ENCODE data around the gene CCL4. TPM values are rescaled to one million over a fixed set of nuclear protein-coding genes. Genes with fewer than 3 reads are reported as not detected.
A peak's percentile ranks its signal among the peaks of the same experiment; 100 is the strongest.

Gene CCL4
- total RNA-seq, 1 experiment from 2014 or later = not detected

GRCh38 chr17:36089888-36090836, 13.5 kb upstream of the CCL4 start, which contains the start of gene CCL3:
Gene CCL3, minus strand, starts transcription at chr17:36090143. Its CDS starts 85 bp downstream, at chr17:36090058.
- no peaks in the 10 kb centered on the region for H4K20me1 ChIP-seq (ENCODE audit: control insufficient read depth, insufficient read depth, insufficient read length)
- H3K23ac ChIP-seq (ENCODE audit: insufficient read length, low read depth, low read length) = no peak within 1 kb of the TSS
- Mint-ChIP-seq H3K36me3 (ENCODE audit: insufficient read depth in 1 of 3, low read depth in 3 of 3) (no peaks in the 10 kb centered on the region), H3K27ac (peak within 1 kb of the TSS in 2 of 3 experiments; percentile 29 to 46; a peak in 2 of 7 replicates), H3K4me1 (peaks cover 11 to 12% of the 10 kb centered on the region in 2 experiments), H3K27me3 (ENCODE audit: low read depth) (peaks cover 8% of the 10 kb centered on the region), H3K9me3 (no peaks in the 10 kb centered on the region), H3K4me3 (no peak within 1 kb of the TSS)
- no peak within 1 kb of the TSS for H2BK12ac ChIP-seq (ENCODE audit: insufficient read length, low read depth, low read length)
- no peak within 1 kb of the TSS for H2BK15ac ChIP-seq (ENCODE audit: low read depth, low read length)
- no peak within 1 kb of the TSS for H3K4me2 ChIP-seq (ENCODE audit: insufficient read depth, insufficient read length, low read length)
- H4K91ac ChIP-seq (ENCODE audit: insufficient read length, low read depth, low read length) = no peak within 1 kb of the TSS
- no peak within 1 kb of the TSS for H2BK20ac ChIP-seq (ENCODE audit: low read depth, low read length, poor library complexity, severe bottlenecking)
- no peaks in the 10 kb centered on the region for H3K27me3 ChIP-seq (ENCODE audit: insufficient read depth, low read length)
- no peak within 1 kb of the TSS for H3K9ac ChIP-seq (ENCODE audit: extremely low read depth, insufficient read length, low read length)
- H4K8ac ChIP-seq (replicated peaks; ENCODE audit: insufficient read length, low read depth, low read length) = no peak within 1 kb of the TSS
- no peak within 1 kb of the TSS for H3K4ac ChIP-seq (ENCODE audit: low read depth, low read length)
- H2AK5ac ChIP-seq (ENCODE audit: insufficient read length, low read length) = no peak within 1 kb of the TSS
- H2BK120ac ChIP-seq (ENCODE audit: low read depth, low read length, poor library complexity, severe bottlenecking) = no peak within 1 kb of the TSS
- H3K14ac ChIP-seq (ENCODE audit: insufficient read depth, low read length) = no peak within 1 kb of the TSS
- no peaks in the 10 kb centered on the region for H3K79me2 ChIP-seq (ENCODE audit: insufficient read depth, low read length)
- H3K4me1 ChIP-seq (ENCODE audit: insufficient read depth, low read length) = no peaks in the 10 kb centered on the region
- no peaks in the 10 kb centered on the region for H3K9me3 ChIP-seq (ENCODE audit: control insufficient read depth, low read depth, low read length)
- no peaks in the 10 kb centered on the region for H3K79me1 ChIP-seq (ENCODE audit: insufficient read depth, low read depth, low read length, poor library complexity, severe bottlenecking)
- no peaks in the 10 kb centered on the region for H3K23me2 ChIP-seq (ENCODE audit: insufficient read length, low read depth, low read length, poor library complexity, severe bottlenecking)
- no peak within 1 kb of the TSS for H3K18ac ChIP-seq (ENCODE audit: insufficient read length, low read depth, low read length)
- no peak within 1 kb of the TSS for H3T11ph ChIP-seq (ENCODE audit: low read length)
- DNase-seq = no peak
- no CpG with 5 or more reads among the region's 9 CpGs for WGBS (ENCODE audit: extremely low coverage, insufficient read length, low lambda C conversion rate)
- H4K5ac ChIP-seq (ENCODE audit: insufficient read length, low read depth, low read length) = no peak within 1 kb of the TSS
- H2BK5ac ChIP-seq (ENCODE audit: insufficient read length, low read length) = no peak within 1 kb of the TSS
- H3K27ac ChIP-seq (ENCODE audit: insufficient read length, low read depth, low read length) = no peak within 1 kb of the TSS
- no peak within 1 kb of the TSS for H3K56ac ChIP-seq (ENCODE audit: insufficient read length, low read depth, low read length)
- TF ChIP-seq, protein P1, sequence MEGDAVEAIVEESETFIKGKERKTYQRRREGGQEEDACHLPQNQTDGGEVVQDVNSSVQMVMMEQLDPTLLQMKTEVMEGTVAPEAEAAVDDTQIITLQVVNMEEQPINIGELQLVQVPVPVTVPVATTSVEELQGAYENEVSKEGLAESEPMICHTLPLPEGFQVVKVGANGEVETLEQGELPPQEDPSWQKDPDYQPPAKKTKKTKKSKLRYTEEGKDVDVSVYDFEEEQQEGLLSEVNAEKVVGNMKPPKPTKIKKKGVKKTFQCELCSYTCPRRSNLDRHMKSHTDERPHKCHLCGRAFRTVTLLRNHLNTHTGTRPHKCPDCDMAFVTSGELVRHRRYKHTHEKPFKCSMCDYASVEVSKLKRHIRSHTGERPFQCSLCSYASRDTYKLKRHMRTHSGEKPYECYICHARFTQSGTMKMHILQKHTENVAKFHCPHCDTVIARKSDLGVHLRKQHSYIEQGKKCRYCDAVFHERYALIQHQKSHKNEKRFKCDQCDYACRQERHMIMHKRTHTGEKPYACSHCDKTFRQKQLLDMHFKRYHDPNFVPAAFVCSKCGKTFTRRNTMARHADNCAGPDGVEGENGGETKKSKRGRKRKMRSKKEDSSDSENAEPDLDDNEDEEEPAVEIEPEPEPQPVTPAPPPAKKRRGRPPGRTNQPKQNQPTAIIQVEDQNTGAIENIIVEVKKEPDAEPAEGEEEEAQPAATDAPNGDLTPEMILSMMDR (conservative IDR thresholded peaks at IDR 0.05) = no peak
- H2AFZ ChIP-seq (ENCODE audit: low read length) = peak within 1 kb of the TSS; percentile 48

Measured in H9 (cell line).